Mesenteric fat pad (tissue), 1 donor: ENCODE measurements around the gene PKMYT1. TPM values are rescaled to one million over a fixed set of nuclear protein-coding genes. Genes with fewer than 3 reads are reported as not detected.
"Not testable (repeated sequence)": the region's sequence is repeated elsewhere in the genome, so short reads cannot be mapped to it uniquely, and the experiment has no call there.

Source experiments
- DNase-seq: peaks from one replicate; pipeline ENCODE4 v3.0.0-alpha.2; 2020; ENCODE audit warnings: low spot score
- total RNA-seq: library from RNA; stranded (reverse); fragmentation: NEBNext Ultra II Directional; extraction: Animal tissue kit (Norgen Biotek cat#: 25700); gene quantifications from one replicate; pipeline ENCODE4 v1.2.1, GENCODE V29; 2021
- donor health status: DM: yes; HTN: yes; CAD: no.

Gene PKMYT1
- total RNA-seq, 1 donor from 2014 or later: 0.58 TPM

DNA sequence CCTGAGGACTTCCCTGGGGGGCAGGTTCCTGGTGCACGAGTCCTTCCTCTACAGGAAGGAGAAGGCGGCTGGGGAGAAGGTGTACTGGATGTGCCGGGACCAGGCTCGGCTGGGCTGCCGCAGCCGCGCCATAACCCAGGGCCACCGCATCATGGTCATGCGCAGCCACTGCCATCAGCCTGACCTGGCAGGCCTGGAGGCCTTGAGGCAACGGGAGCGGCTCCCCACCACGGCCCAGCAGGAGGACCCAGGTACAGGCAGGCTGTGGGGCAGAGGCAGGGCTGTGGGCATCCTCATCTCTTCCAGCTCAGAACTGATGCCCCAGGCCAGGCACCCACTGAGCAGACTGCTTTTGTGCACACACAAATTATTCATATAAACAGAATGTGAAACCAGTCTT is 42.0 kb downstream of the PKMYT1 start:
- no peak for DNase-seq

DNA sequence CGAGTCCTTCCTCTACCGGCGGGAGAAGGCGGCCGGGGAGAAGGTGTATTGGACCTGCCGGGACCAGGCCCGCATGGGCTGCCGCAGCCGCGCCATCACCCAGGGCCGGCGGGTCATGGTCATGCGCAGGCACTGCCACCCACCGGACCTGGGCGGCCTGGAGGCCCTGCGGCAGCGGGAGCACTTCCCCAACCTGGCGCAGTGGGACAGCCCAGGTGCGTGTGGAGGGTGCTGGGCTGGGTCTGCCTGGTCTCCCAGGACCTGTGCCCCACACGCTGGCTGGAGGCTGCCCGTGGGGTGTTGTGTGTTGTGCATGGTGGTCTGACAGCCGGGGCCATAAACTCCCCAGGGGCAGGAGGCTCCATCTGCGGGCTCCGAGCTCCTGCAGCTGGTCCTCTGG is 43.1 kb downstream of the PKMYT1 start:
- DNase-seq: no peak

DNA sequence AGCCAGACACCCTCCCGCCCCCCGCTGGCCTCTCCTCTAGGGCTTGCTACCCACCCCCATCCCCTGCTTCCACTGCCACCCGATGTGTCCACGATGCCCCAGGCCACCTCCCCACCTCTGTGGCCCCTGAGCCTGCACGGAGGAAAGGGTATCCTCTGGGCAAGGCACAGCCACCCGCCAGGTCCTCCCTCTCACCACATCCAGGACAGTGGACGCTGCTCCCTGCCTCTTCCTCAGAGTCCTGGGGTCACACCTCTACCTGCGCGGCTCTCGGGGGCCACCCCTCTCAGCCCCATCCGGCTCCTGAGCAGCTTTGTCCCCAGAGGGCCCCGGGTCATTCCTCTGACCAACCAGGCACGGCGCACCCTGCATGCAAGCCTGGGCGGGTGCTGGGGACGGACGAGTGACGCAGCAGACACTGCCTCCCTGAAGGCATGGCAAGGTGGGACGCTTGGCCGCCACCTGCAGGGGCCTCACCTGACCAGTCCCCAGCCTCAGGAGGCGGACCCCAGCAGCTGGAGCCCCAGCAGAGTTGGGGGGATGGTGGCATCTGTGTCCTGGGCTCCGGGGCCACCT is 43.7 kb downstream of the PKMYT1 start:
- no peak for DNase-seq

DNA sequence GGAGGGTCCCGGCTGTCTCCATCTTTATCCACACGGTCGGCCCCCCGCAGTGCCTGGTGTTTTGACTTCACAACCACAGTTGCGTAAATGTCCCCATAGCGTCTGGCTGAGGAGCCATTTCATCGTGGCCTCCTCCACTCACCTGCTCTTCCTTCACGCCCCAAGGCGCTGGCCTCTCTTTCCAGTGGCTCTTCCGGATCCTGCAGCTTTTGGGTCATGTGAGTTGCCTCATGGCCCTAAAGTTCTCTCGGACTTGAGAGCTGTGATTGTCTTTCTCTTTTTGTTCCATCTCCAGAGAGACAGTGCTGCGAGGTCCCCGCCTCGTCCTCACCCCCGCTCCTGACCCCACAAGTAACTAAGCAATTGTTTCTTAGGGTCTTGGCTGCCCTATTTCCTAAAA is 45.8 kb downstream of the PKMYT1 start:
- no peak for DNase-seq

DNA sequence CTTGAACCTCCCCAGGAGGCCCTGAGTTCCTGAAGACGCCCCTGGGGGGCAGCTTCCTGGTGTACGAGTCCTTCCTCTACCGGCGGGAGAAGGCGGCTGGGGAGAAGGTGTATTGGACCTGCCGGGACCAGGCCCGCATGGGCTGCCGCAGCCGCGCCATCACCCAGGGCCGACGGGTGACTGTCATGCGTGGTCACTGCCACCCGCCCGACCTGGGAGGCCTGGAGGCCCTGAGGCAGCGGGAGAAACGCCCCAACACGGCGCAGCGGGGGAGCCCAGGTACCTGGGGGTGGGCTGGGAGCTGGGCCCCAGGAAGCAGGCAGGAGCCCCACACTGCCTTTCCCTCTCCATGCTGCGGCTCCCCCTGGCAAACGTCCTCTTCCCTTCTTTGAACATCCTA is 46.5 kb downstream of the PKMYT1 start:
- DNase-seq: no peak

GRCh38 chr16:2933136-2933535 is 47.1 kb downstream of the PKMYT1 start:
- no peak for DNase-seq

GRCh38 chr16:2931231-2931914 is 48.9 kb downstream of the PKMYT1 start:
- DNase-seq: not testable (repeated sequence)

DNA sequence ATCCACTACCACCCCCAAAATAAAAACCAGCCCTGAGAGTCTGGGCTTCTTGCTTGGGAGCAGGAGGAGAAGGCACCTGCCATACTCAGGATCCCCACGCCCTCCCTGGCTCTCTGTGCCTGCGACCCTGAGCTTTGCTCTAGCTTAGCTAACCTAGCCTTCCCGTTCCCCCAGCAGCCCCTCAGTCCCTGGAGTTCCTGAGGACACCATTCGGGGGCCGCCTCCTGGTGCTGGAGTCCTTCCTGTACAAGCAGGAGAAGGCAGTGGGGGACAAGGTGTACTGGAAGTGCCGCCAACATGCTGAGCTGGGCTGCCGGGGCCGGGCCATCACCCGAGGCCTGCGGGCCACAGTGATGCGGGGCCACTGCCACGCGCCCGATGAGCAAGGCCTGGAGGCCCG is 50.0 kb downstream of the PKMYT1 start:
- DNase-seq: no peak

DNA sequence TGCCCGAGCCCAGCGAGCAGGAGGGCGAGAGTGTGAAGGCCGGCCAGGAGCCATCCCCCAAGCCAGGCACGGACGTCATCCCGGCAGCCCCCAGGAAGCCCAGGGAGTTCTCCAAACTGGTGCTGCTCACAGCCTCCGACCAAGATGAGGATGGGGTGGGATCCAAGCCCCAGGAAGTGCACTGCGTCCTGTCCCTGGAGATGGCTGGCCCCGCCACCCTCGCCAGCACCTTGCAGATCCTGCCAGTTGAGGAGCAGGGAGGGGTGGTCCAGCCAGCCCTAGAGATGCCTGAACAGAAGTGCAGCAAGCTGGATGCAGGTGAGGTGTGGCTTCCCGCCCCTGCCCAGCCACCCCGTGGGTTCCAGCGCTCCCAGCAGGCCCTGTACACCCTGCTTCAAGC is 50.6 kb downstream of the PKMYT1 start:
- no peak for DNase-seq

GRCh38 chr16:2928796-2929195 is 51.5 kb downstream of the PKMYT1 start:
- DNase-seq: no peak

DNA sequence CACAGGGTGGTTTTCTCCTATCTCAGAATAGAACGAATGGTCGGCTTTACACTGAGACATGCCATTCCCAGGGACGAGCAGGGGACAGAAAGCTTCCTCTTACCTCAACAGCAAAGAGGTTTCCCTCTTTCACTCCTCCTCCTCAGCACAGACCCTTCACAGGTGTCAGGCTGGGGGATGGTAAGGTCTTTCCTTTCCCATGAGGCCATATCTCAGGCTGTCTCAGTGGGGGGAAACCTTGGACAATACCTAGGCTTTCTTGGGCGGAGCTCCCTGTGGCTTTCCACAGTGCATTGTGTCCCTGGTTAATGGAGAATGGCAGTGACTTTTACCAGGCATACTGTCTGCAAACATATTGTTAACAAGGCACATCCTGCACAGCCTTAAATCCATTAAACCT is 52.1 kb downstream of the PKMYT1 start:
- DNase-seq: not testable (repeated sequence)

- DNase-seq: peak; percentile 91
These were observed 53.1 kb downstream of the PKMYT1 start for GRCh38 chr16:2927010-2927646.

DNA sequence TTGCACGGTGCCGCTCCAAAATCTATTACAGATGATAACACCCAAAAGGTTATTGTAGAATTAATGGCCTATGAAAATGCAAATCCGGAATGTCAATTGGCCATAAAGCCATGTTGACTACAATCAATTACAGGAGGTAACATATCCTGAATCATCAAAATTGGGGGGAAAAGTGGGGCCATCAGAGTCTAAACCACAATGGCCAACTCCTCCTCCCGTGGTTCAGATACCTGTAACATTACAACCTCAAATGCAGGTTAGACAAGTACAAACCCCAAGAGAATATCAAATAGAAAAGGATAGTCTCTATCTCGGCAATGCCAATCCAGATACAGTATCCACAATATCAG is 53.6 kb downstream of the PKMYT1 start:
- DNase-seq: no peak

DNA sequence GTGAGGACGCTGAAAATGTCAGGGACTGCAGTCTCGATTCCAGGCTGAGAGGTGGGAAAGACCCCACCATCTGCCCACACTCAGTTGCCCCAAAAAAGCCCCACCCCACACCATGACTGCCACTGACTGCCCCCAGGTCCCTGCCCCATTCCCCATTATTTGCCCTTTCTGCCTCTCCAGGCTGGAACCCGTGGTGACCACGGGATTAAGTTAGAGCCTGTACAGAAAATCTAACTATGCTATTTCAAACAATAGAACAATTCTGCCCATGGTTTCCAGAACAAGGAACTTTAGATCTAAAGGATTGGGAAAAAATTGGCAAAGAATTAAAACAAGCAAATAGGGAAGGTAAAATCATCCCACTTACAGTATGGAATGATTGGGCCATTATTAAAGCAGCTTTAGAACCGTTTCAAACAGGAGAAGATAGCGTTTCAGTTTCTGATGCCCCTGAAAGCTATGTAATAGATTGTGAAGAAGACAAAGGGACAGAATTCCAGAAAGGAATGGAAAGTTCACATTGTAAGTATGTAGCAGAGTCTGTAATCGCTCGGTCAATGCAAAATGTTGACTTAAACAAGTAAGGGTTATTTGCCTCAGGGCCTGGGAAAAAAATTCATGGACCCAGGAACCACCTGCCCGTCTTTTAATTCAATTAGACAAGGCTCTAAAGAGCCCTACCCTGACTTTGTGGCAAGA is 54.1 kb downstream of the PKMYT1 start:
- no peak for DNase-seq

DNA sequence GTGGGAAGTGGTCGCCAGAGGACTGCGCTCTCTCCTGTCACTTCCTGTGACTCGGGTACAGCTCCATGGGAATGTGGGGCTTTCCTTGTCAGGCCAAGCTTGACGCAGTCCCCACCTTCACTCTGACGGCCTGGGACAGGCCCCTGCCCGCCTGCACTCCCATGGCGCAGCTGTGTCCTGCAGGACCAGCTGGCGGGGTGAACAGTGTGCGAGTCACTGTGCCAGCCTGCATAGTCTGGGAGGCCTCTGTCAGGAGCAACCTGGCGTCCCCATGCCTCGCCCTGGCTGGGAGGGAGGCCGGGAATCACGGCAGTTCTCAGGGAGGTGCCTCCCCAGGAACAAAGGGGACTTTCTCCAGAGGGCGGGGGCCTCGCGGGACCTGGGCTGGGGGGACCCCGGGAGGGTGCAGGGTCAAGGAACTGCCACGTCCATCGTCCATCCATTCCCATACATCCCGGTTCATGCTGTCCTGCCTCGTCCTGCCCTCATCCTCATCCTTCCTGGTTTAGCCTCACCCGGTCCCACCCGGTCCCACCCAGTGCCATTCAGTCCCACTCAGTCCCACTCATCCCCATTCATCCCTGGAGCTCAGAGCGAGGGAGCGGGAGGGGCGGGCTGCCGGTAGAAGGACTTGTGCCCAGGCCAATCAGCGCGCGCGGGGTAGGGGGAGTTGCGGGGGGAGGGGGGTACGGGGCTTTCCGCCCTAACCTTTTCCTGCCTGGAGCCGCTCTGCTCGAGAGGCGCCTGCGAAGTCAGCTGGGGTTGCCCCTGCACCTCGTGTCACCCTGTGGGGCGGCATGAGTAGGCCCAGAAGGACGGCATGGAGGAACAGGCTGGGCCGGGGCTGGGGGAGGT is 55.1 kb downstream of the PKMYT1 start:
- no peak for DNase-seq

DNA sequence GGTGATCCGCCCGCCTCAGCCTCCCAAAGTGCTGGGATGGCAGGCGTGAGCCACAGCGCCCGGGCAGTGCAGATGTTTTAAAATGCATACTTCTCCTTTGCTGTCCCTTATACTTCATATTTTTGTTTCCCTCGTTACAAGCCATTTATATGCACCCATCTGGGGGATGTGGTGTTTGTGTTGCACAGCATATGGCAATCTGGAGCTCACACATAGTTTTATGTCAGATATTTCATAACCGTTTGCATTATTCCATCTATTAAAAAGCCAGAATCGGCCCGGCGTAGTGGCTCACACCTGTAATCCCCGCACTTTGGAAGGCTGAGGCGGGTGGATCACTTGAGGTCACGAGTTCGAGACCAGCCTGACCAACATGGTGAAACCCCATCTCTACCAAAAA is 56.8 kb downstream of the PKMYT1 start:
- DNase-seq: no peak

Other genes with a start within 250 kb of the PKMYT1 start
- gene SRRM2, start 227.8 kb downstream of the PKMYT1 start, total RNA-seq: 505 TPM
- gene ELOB, start 203.2 kb downstream of the PKMYT1 start, total RNA-seq: 212 TPM
- not detected for gene PRSS33, start 192.9 kb downstream of the PKMYT1 start, total RNA-seq
- not detected for gene PRSS41, start 182.0 kb downstream of the PKMYT1 start, total RNA-seq
- not detected for gene PRSS21, start 163.2 kb downstream of the PKMYT1 start, total RNA-seq
- not detected for gene ZG16B, start 150.1 kb downstream of the PKMYT1 start, total RNA-seq
- not detected for gene PRSS22, start 122.3 kb downstream of the PKMYT1 start, total RNA-seq
- gene FLYWCH2, start 97.2 kb downstream of the PKMYT1 start, total RNA-seq: 21.5 TPM
- 32.0 TPM for gene FLYWCH1, start 68.5 kb downstream of the PKMYT1 start, total RNA-seq
- gene KREMEN2, start 16.2 kb downstream of the PKMYT1 start, total RNA-seq: not detected
- gene PAQR4, start 11.1 kb downstream of the PKMYT1 start, total RNA-seq: 4.5 TPM
- not detected for gene CLDN9, start 32.5 kb upstream of the PKMYT1 start, total RNA-seq
- not detected for gene CLDN6, start 37.7 kb upstream of the PKMYT1 start, total RNA-seq
- gene TNFRSF12A, start 39.9 kb upstream of the PKMYT1 start, total RNA-seq: 84.8 TPM
- 26.5 TPM for gene HCFC1R1, start 43.5 kb upstream of the PKMYT1 start, total RNA-seq
- gene THOC6, start 43.6 kb upstream of the PKMYT1 start, total RNA-seq: 20.6 TPM
- not detected for gene BICDL2, start 56.5 kb upstream of the PKMYT1 start, total RNA-seq
- 21.6 TPM for gene MMP25, start 66.1 kb upstream of the PKMYT1 start, total RNA-seq
- 36.0 TPM for gene IL32, start 85.2 kb upstream of the PKMYT1 start, total RNA-seq
- not detected for gene ZSCAN10, start 118.8 kb upstream of the PKMYT1 start, total RNA-seq
- 6.1 TPM for gene ZNF205, start 132.1 kb upstream of the PKMYT1 start, total RNA-seq
- gene ZNF213, start 154.6 kb upstream of the PKMYT1 start, total RNA-seq: 6.0 TPM
- gene OR1F1, start 207.8 kb upstream of the PKMYT1 start, total RNA-seq: not detected